A673 (cell line): ENCODE results near the gene SKOR1. TPM values are rescaled to one million over a fixed set of nuclear protein-coding genes. Genes with fewer than 3 reads are reported as not detected.

Source experiments
- BruUV-seq: library from RNA; stranded (reverse); fragments of 400-500 nt; replicated peaks from 2 replicates; lab custom pipeline; 2021; lab: Mats Ljungman, UMichigan
- CTCF ChIA-PET: fragments of 300-600 bp; sonication (Branson Sonifier 250); formaldehyde crosslinking; loops from one replicate; lab custom pipeline; 2022; ENCODE audit warnings: antibody characterized with exemption; lab: Charles Lee
- POLR2A ChIA-PET: fragments of 300-600 bp; sonication (Branson Sonifier 250); formaldehyde crosslinking; loops from one replicate; lab custom pipeline; 2022; ENCODE audit warnings: antibody characterized with exemption; ENCODE audit not compliant: low non-redundant PET; lab: Charles Lee
- DNase-seq: peaks from one replicate; pipeline ENCODE4 v3.0.0-alpha.2; 2015; ENCODE audit warnings: low spot score
- H3K27ac ChIP-seq: fragments of 200-600 bp; sonication (generic); 2 replicates; pipeline ENCODE4 v1.5.1; 2016; ENCODE audit warnings: mixed run types, low read depth, mild to moderate bottlenecking, mixed read lengths, antibody characterized with exemption, low read length; ENCODE audit not compliant: poor library complexity, severe bottlenecking
- H3K27me3 ChIP-seq: fragments of 200-600 bp; sonication (generic); replicated peaks from 2 replicates; pipeline ENCODE4 v1.6.1; 2017; ENCODE audit warnings: mixed run types, low read depth, mild to moderate bottlenecking, mixed read lengths, antibody characterized with exemption, low read length; ENCODE audit not compliant: insufficient read depth, poor library complexity
- H3K36me3 ChIP-seq: fragments of 200-600 bp; sonication (generic); 2 replicates; pipeline ENCODE4 v1.6.1; 2016; ENCODE audit warnings: mixed run types, mild to moderate bottlenecking, mixed read lengths, antibody characterized with exemption, low read length; ENCODE audit not compliant: insufficient read depth, poor library complexity, severe bottlenecking
- H3K4me1 ChIP-seq: fragments of 200-600 bp; sonication (generic); 2 replicates; pipeline ENCODE4 v1.6.1; 2017; ENCODE audit warnings: mixed run types, mild to moderate bottlenecking, mixed read lengths, antibody characterized with exemption, low read length; ENCODE audit not compliant: insufficient read depth, poor library complexity, severe bottlenecking
- H3K4me3 ChIP-seq: fragments of 200-600 bp; sonication (generic); 2 replicates; pipeline ENCODE4 v1.5.1; 2016; ENCODE audit warnings: low read depth, mixed run types, mild to moderate bottlenecking, mixed read lengths, low read length; ENCODE audit not compliant: poor library complexity, severe bottlenecking
- H3K9me3 ChIP-seq: fragments of 200-600 bp; sonication (generic); 2 replicates; pipeline ENCODE4 v1.6.1; 2016; ENCODE audit warnings: mixed run types, low read depth, mild to moderate bottlenecking, mixed read lengths, antibody characterized with exemption, low read length; ENCODE audit not compliant: poor library complexity, severe bottlenecking
- CTCF ChIP-seq: fragments of 300-800, 200-600 bp; sonication (generic); conservative IDR thresholded peaks from 2 replicates; pipeline ENCODE4 v1.5.1; 2017; ENCODE audit warnings: low read depth, mild to moderate bottlenecking, antibody characterized with exemption, low read length, moderate library complexity, mixed read lengths
- EZH2 ChIP-seq: fragments of 200-600 bp; sonication (generic); IDR thresholded peaks from 2 replicates; pipeline ENCODE4 v1.6.1; 2017; ENCODE audit warnings: borderline replicate concordance, low read depth, mild to moderate bottlenecking, mixed read lengths, antibody characterized with exemption, low read length; ENCODE audit not compliant: poor library complexity, severe bottlenecking
- intact Hi-C: fragments of 100-400 bp; cut with micrococcal nuclease; formaldehyde crosslinking; loops from one replicate; pipeline ENCODE4 v1.10.0; 2022; ENCODE audit not compliant: unreplicated experiment
- total RNA-seq: library from RNA; stranded (reverse); gene quantifications from 2 replicates; pipeline ENCODE4 v1.2.3, GENCODE V29; 2021

The SKOR1 gene
- total RNA-seq, 1 experiment from 2014 or later = 0.21 TPM

- no TSS peak for BruUV-seq
- TF ChIP-seq EZH2 = no peak
- no peak for TF ChIP-seq CTCF
- DNase-seq = no peak
- H3K36me3 ChIP-seq = no peaks in the 10 kb centered on the region
- no peak overlapping the region for H3K4me3 ChIP-seq
- no peak overlapping the region for H3K27ac ChIP-seq
- H3K9me3 ChIP-seq = no peaks in the 10 kb centered on the region
- H3K27me3 ChIP-seq = no peaks in the 10 kb centered on the region
- ChIA-PET CTCF (no interaction called here), POLR2A (no interaction called here)
- no peaks in the 10 kb centered on the region for H3K4me1 ChIP-seq
- intact Hi-C loops = no loop called here
These were observed 16.5 kb upstream of the SKOR1 start for GRCh38 chr15:67808821-67809220.

- no peaks in the 10 kb centered on the region for H3K9me3 ChIP-seq
- ChIA-PET CTCF (no interaction called here), POLR2A (no interaction called here)
- no peak overlapping the region for H3K27ac ChIP-seq
- H3K4me1 ChIP-seq = no peaks in the 10 kb centered on the region
- H3K36me3 ChIP-seq = no peaks in the 10 kb centered on the region
- intact Hi-C loops = no loop called here
- no TSS peak for BruUV-seq
- H3K27me3 ChIP-seq = no peaks in the 10 kb centered on the region
- no peak for DNase-seq
- H3K4me3 ChIP-seq = no peak overlapping the region
- TF ChIP-seq EZH2 (no peak), CTCF (no peak)
These were observed 15.9 kb upstream of the SKOR1 start for GRCh38 chr15:67809441-67809840.

- Histone ChIP-seq H3K27me3 (no peaks in the 10 kb centered on the region), H3K36me3 (no peaks in the 10 kb centered on the region), H3K9me3 (no peaks in the 10 kb centered on the region), H3K27ac (no peak overlapping the region), H3K4me1 (no peaks in the 10 kb centered on the region), H3K4me3 (no peak overlapping the region)
- CTCF ChIA-PET = no interaction called here
- intact Hi-C loops = no loop called here
- TF ChIP-seq EZH2 = no peak
- TF ChIP-seq CTCF = no peak
- POLR2A ChIA-PET = no interaction called here
- no TSS peak for BruUV-seq
- no peak for DNase-seq
These were observed 15.4 kb upstream of the SKOR1 start for GRCh38 chr15:67809866-67810265.
